Effector memory CD8-positive, alpha-beta T cell (primary cell): ENCODE results near the gene SLC6A20.
A peak's percentile ranks its signal among the peaks of the same experiment; 100 is the strongest.

ENCODE experiments used
- ATAC-seq: fragments of 150-1000 bp; cut with Tn5 transposase; replicated peaks from 2 replicates; pipeline ENCODE4 v1.10.0; 2021; ENCODE audit warnings: mild to moderate bottlenecking, moderate library complexity
- DNase-seq, 3 experiments: peaks; one replicate each; pipeline ENCODE4 v3.0.0; 2021
- H3K27ac Mint-ChIP-seq, 2 donors: one replicate each; pipeline ENCODE4 v1.8.0; 2022; ENCODE audit warnings: mild to moderate bottlenecking in 2 of 2, mixed read lengths in 2 of 2, moderate library complexity in 2 of 2
- H3K27me3 Mint-ChIP-seq, 2 donors: one replicate each; pipeline ENCODE4 v1.8.0; 2022; ENCODE audit warnings: mixed read lengths in 2 of 2
- H3K36me3 Mint-ChIP-seq: one replicate; pipeline ENCODE4 v1.8.0; 2022; ENCODE audit warnings: mild to moderate bottlenecking, moderate library complexity, mixed read lengths; ENCODE audit not compliant: insufficient read depth
- H3K4me1 Mint-ChIP-seq, 2 donors: one replicate each; pipeline ENCODE4 v1.8.0; 2022; ENCODE audit warnings: low read depth in 2 of 2, mixed read lengths in 2 of 2
- H3K4me3 Mint-ChIP-seq, 2 donors: one replicate each; pipeline ENCODE4 v1.8.0; 2022; ENCODE audit warnings: mild to moderate bottlenecking in 2 of 2, mixed read lengths in 2 of 2, moderate library complexity in 2 of 2
- H3K9me3 Mint-ChIP-seq, 2 donors: one replicate each; pipeline ENCODE4 v1.8.0; 2022; ENCODE audit warnings: mixed read lengths in 2 of 2

Gene SLC6A20

DNA sequence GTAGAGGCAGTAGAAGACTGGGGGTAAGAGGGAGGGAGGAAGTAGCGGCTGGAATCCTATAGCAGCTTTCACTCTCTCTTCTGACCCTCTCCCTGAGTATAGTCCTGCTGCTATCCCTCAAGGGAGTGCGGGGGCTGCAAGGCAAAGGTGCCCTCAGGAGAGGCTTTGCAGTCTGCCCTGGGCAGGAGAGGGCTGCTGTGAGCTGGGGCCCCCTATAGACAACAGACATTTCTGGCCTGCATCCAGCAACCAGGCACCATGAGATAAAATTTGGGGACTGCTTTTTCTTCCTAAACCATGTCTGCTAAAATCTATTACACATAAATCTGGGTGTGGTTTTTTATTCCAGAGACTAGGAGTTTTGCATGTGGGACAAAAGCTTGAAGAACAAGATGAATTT is 59.1 kb downstream of the SLC6A20 start:
- H3K36me3 Mint-ChIP-seq = peaks cover 98% of the 10 kb centered on the region
- no peak for DNase-seq
- no peak overlapping the region for H3K4me3 Mint-ChIP-seq
- H3K9me3 Mint-ChIP-seq = no peaks in the 10 kb centered on the region
- peak overlapping the region; percentile 8 to 86 for H3K27ac Mint-ChIP-seq
- peaks cover 21 to 30% of the 10 kb centered on the region in 2 donors for H3K4me1 Mint-ChIP-seq
- no peaks in the 10 kb centered on the region for H3K27me3 Mint-ChIP-seq
- ATAC-seq = no peak

DNA sequence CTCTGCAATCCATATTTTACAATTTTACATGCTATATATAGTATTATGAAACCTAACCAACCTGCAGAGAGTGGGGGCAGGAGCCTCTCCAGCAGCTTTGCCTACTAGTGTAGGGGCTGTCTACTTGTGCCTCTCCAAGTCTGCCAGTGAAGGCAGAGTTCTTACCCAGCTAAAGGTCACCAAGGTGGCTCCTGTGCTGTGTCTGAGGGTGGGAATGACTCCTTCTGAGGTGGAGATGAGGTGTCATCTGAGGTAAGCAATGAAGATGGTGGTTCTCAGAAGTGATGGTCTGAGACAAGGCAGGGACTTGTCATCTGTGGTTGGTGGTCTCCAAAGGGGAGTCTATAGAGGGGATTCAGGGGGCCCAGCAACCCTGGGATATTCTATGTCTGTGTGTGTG is 59.6 kb downstream of the SLC6A20 start:
- Mint-ChIP-seq H3K27me3 (no peaks in the 10 kb centered on the region), H3K4me3 (no peak overlapping the region), H3K9me3 (no peaks in the 10 kb centered on the region), H3K36me3 (peaks cover 98% of the 10 kb centered on the region), H3K4me1 (peaks cover 16 to 25% of the 10 kb centered on the region in 2 donors), H3K27ac (peak overlapping the region; percentile 0 to 86)
- ATAC-seq = no peak
- DNase-seq = no peak

DNA sequence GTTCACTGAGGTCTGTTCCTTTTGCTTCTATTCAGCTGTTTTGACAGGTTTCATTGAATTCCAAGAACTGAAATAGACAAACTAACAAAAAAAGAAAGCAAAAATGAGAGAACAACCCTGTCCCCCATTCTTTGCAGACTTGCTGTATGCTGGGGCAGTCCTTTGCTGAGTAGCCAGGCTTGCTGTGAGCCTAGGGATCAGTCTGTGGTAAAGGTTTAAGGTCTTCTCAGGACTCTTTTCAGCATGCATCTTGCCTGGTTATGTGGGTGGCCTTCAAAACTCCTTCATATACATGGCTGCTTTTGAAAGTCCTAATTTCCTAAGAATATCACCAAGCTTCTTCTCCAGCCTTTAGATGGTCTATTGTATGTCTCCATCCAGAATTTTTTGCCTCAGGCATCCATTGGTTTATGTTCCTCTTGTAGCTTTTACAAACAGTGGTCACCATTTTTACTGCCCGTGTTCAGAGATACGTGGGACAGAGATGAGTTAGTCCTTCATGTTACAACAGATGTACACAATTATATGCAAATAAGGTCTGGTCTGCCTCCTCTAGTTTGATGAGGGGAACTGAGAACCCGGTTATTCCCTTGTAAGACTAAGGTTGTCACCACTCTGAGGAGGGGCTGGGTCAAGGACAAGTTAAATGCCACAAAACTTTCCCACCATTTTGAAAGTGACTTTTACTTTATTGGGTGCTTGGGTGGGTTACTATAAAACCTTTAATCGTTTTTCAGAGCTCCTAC is 65.8 kb downstream of the SLC6A20 start:
- ATAC-seq (no peak), DNase-seq (no peak)
- Mint-ChIP-seq H3K4me3 (no peak overlapping the region), H3K9me3 (no peaks in the 10 kb centered on the region), H3K27me3 (no peaks in the 10 kb centered on the region), H3K36me3 (peaks cover 87% of the 10 kb centered on the region), H3K27ac (peak overlapping the region; percentile 13 to 32), H3K4me1 (peaks cover 11 to 30% of the 10 kb centered on the region in 2 donors)

- ATAC-seq (no peak), DNase-seq (no peak)
- no peaks in the 10 kb centered on the region for H3K27me3 Mint-ChIP-seq
- peaks cover 15 to 40% of the 10 kb centered on the region in 2 donors for H3K4me1 Mint-ChIP-seq
- peaks cover 85% of the 10 kb centered on the region for H3K36me3 Mint-ChIP-seq
- H3K4me3 Mint-ChIP-seq = no peak overlapping the region
- H3K27ac Mint-ChIP-seq = peak overlapping the region in 1 of 2 donors; percentile 4
- no peaks in the 10 kb centered on the region for H3K9me3 Mint-ChIP-seq
These were observed 66.7 kb downstream of the SLC6A20 start for GRCh38 chr3:45729614-45730013.

DNA sequence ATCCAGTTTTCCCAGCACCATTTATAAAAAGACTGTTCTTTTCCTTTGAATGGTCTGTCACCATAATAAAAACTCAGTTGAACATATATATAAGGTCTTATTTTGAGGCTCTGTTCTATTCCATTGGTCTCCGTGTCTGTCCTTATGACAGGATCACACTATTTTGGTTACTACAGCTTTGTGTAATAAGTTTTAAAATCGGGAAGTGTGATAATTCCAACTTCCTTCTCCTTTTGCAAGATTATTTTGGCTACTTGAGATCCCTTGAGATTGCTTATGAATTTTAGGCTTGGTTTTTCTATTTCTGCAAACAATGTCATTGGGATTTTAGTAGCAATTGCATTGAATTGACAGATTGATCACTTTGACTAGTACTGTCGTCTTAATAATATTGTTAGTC is 71.4 kb downstream of the SLC6A20 start:
- H3K27me3 Mint-ChIP-seq = no peaks in the 10 kb centered on the region
- no peaks in the 10 kb centered on the region for H3K9me3 Mint-ChIP-seq

DNA sequence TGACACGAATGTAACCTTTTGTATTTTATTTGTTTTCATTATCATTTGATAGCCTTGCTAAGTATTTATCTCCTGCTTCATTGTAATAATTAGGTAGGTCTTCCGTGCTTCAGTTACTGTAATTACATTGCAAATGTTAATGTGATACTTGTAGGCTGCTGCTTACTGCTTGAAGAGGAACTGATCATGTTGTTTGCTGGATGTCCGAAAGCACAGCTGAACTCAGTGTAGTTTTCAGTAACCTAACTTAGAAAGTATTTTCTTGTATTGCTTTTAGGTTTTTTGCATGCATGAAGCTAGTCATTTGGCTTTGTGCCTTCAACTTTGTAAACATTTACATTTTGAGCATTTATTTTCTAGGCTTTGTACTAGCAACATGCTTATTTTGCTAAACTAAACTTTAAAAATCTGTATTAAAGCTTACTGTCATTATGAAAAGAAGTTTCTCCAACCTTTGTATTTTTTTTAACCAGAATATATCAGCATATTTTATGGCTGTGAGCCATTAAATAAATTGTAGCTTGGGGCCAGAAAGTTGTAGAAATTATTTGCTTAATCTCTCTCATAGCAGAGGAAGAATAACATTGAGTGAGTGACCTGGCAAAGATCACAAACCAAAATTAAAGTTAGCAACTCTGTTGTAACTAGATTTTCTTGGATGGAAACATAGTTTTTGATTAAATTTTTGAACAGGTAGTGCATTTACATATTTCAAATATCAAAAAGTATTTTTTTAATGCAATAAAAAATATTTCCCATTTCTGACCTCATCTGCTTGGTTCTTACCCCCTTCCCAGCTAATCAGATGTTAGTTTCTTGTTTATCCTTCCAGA is 76.5 kb downstream of the SLC6A20 start:
- H3K27ac Mint-ChIP-seq = peak overlapping the region; percentile 4 to 22
- no peaks in the 10 kb centered on the region for H3K27me3 Mint-ChIP-seq
- ATAC-seq = no peak
- H3K4me1 Mint-ChIP-seq = peaks cover 9 to 28% of the 10 kb centered on the region in 2 donors
- DNase-seq = no peak
- peaks cover 63% of the 10 kb centered on the region for H3K36me3 Mint-ChIP-seq
- no peaks in the 10 kb centered on the region for H3K9me3 Mint-ChIP-seq
- H3K4me3 Mint-ChIP-seq = no peak overlapping the region

More for the DNA sequence above, 71.4 kb downstream of the SLC6A20 start:
- peaks cover 16 to 48% of the 10 kb centered on the region in 2 donors for H3K4me1 Mint-ChIP-seq
- no peak overlapping the region for H3K4me3 Mint-ChIP-seq
- DNase-seq (no peak), ATAC-seq (no peak)
- no peak overlapping the region for H3K27ac Mint-ChIP-seq
- H3K36me3 Mint-ChIP-seq = peaks cover 80% of the 10 kb centered on the region

DNA sequence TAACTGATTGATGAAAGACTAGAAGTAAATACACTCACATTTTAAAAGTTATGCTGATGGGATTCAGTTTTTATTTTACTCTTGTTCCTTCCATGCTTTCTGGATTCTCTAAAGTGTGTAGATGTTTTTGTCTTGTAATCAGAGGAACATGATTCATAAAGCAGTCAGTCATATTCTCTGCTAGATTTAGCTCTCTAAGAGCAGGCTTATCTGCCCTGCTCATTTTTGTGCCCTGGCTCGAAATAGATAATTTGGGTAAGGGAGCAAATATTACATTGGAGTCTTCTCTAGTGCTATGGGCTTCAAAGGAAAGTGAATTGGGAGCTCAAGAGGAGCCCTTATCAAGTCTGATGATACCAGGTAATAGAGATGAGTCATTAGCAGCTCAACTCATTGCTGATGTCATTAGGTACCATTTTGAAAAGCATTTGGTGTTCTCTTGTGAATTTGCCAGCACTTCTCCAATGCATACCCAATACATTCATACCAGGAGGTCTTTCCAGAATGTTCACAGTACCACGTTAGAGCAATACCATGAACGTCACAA is 79.5 kb downstream of the SLC6A20 start:
- ATAC-seq = no peak

DNA sequence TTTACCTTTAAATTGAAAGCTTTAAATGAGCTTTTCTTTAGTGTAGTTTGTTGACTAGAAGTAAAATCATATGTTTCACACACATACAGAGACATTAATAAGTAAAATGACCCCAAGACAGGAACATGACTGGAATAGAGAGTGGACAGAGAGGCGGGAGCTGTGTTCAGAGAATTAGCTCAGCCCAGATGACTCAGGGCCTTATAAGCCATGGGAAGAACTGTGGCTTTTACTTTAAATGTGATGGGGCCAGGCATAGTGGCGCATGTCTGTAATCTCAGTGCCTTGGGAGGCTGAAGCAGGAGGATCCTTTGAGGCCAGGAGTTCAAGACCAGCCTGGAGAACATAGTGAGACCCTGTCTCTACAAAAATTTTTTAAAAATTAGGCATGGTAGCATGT is 80.4 kb downstream of the SLC6A20 start:
- ATAC-seq (no peak), DNase-seq (no peak)
- H3K27me3 Mint-ChIP-seq = no peaks in the 10 kb centered on the region
- peaks cover 10 to 12% of the 10 kb centered on the region in 2 donors for H3K4me1 Mint-ChIP-seq
- no peaks in the 10 kb centered on the region for H3K9me3 Mint-ChIP-seq
- H3K36me3 Mint-ChIP-seq = peaks cover 64% of the 10 kb centered on the region
- H3K4me3 Mint-ChIP-seq = no peak overlapping the region
- H3K27ac Mint-ChIP-seq = peak overlapping the region; percentile 67 to 80

More for the DNA sequence above, 79.5 kb downstream of the SLC6A20 start:
- Mint-ChIP-seq H3K4me1 (peaks cover 6 to 12% of the 10 kb centered on the region in 2 donors), H3K27me3 (no peaks in the 10 kb centered on the region), H3K4me3 (no peak overlapping the region), H3K36me3 (peaks cover 60% of the 10 kb centered on the region), H3K27ac (peak overlapping the region; percentile 47 to 80), H3K9me3 (no peaks in the 10 kb centered on the region)
- DNase-seq = no peak

DNA sequence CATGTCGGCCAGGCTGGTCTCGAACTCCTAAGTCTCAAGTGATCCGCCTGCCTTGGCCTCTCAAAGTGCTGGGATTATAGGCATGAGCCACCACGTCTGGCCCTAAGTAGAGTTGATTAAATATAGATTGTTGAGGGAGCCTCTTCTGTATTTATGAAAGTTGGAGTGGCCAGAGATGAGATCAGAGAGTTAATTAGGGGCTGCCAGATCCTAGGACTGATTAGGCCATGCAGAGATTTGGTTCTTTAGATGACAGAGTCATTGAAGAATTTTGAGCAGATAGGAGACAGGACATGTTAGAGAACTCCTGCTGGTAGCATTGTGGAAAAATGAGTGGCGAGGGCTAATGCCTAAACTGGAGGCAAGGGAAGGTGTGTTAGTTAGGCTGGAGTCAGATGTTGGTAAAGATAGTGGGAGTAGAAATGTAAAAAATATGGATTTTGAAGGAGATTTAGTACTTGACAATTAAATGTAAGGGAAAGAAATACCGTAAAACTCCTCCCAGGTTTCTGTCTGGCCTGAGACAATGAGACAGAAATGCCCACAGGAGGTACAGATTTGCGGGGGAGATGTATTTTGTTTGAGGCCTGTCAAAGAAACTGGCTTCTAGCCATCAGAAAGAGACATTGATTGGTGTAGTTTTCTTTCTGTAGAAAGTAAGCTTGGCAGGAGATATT is 83.8 kb downstream of the SLC6A20 start:
- DNase-seq = no peak
- H3K4me3 Mint-ChIP-seq = no peak overlapping the region
- H3K9me3 Mint-ChIP-seq = no peaks in the 10 kb centered on the region

GRCh38 chr3:45711931-45712330 is 84.4 kb downstream of the SLC6A20 start:
- Mint-ChIP-seq H3K9me3 (no peaks in the 10 kb centered on the region), H3K4me1 (peaks cover 12 to 14% of the 10 kb centered on the region in 2 donors), H3K27ac (no peak overlapping the region), H3K27me3 (no peaks in the 10 kb centered on the region), H3K36me3 (peaks cover 83% of the 10 kb centered on the region), H3K4me3 (no peak overlapping the region)
- ATAC-seq = no peak
- no peak for DNase-seq

More for the DNA sequence above, 83.8 kb downstream of the SLC6A20 start:
- Mint-ChIP-seq H3K27me3 (no peaks in the 10 kb centered on the region), H3K27ac (peak overlapping the region in 1 of 2 donors; percentile 7), H3K36me3 (peaks cover 80% of the 10 kb centered on the region), H3K4me1 (peaks cover 11 to 16% of the 10 kb centered on the region in 2 donors)
- no peak for ATAC-seq

- DNase-seq = no peak
- Mint-ChIP-seq H3K27ac (peak overlapping the region; percentile 39 to 80), H3K9me3 (no peaks in the 10 kb centered on the region), H3K4me1 (peaks cover 26 to 42% of the 10 kb centered on the region in 2 donors), H3K27me3 (no peaks in the 10 kb centered on the region), H3K4me3 (no peak overlapping the region), H3K36me3 (peaks cover 72% of the 10 kb centered on the region)
- ATAC-seq = no peak
These were observed 90.2 kb downstream of the SLC6A20 start for GRCh38 chr3:45705839-45706808.
